Measurements from ENCODE around the gene TSPAN3.

TSPAN3 gene

DNA sequence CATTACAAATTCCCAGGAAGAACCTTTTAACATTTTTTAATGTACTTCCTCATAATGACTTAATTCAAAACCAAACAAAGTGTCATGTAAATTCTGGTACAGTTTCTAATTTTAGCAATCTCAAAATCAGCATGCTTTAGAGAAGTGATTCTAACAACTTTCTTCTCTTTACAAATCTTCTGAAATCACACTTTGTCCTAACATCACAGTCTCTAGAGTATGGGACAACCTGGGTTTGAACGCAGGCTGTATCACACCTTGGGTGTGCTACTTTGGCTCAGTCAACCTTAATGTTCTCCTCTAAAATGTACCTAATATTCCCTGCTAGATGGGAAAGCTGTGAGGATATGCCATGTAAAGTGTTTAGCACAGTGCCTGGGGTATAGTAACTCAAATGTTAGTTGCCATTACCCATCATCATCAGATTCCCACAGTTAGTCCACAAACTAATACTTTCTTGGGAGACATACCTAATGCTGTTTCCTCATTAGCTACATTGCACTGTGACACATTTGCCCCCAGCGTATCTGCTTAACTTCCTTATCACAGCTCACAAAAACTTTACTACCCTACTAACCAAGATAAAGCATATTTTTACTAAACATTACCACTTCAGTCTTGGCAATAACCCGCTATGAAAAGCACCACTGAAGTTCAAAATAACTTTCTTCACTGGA is 3.1 kb downstream of the TSPAN3 start:
- peak; percentile 26 for DNase-seq (ENCODE audit: low read depth)
- no peak overlapping the region for H3K4me3 ChIP-seq (ENCODE audit: low read depth, low read length)
- TF ChIP-seq, protein P1, sequence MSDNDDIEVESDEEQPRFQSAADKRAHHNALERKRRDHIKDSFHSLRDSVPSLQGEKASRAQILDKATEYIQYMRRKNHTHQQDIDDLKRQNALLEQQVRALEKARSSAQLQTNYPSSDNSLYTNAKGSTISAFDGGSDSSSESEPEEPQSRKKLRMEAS (IDR thresholded peaks at IDR 0.05; ENCODE audit: low read depth, low read length): no peak
- TF ChIP-seq, protein P2, sequence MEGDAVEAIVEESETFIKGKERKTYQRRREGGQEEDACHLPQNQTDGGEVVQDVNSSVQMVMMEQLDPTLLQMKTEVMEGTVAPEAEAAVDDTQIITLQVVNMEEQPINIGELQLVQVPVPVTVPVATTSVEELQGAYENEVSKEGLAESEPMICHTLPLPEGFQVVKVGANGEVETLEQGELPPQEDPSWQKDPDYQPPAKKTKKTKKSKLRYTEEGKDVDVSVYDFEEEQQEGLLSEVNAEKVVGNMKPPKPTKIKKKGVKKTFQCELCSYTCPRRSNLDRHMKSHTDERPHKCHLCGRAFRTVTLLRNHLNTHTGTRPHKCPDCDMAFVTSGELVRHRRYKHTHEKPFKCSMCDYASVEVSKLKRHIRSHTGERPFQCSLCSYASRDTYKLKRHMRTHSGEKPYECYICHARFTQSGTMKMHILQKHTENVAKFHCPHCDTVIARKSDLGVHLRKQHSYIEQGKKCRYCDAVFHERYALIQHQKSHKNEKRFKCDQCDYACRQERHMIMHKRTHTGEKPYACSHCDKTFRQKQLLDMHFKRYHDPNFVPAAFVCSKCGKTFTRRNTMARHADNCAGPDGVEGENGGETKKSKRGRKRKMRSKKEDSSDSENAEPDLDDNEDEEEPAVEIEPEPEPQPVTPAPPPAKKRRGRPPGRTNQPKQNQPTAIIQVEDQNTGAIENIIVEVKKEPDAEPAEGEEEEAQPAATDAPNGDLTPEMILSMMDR (IDR thresholded peaks at IDR 0.05; ENCODE audit: low read depth, low read length): no peak

DNA sequence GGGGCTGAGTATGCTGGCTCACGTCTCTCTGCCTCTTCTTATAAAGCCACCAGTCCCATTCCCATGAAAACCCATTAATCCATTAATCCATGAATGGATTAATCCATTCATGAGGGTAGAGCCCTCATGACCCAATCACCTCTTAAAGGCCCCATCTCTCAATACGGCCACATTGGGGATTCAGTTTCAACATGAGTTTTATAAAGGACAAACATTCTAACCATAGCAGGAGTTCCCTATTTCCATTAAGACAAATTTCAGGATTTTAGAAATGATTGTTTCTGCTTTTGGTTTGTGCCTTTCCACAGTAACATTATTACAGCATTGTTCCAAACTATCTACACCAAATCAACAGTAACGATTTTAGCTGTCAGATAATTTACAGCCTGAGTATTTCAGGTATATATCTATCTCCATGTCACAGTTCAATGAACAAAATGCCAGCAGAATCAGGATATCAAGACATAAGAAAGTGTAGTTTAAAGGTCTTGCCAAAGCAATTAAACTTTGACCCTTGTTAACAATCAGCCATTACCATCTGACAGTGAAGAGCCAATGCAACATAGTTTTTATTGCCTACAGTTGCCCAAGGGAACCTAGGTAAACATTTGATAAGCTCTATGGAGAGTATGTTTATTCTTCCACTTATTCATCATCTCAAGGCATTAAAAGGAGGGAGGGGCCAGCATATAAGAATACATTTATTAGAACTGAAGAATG is 3.8 kb downstream of the TSPAN3 start:
- no peak overlapping the region for H3K4me3 ChIP-seq (ENCODE audit: low read depth, low read length)
- no peak for DNase-seq (ENCODE audit: low read depth)
- TF ChIP-seq, protein P1 (IDR thresholded peaks at IDR 0.05; ENCODE audit: low read depth, low read length): no peak
- TF ChIP-seq POLR2A (IDR thresholded peaks at IDR 0.05; ENCODE audit: extremely low read depth, insufficient read length) (no peak), MYC (IDR thresholded peaks at IDR 0.05; ENCODE audit: low read depth, low read length) (no peak)
- TF ChIP-seq, protein P2 (IDR thresholded peaks at IDR 0.05; ENCODE audit: low read depth, low read length): no peak

DNA sequence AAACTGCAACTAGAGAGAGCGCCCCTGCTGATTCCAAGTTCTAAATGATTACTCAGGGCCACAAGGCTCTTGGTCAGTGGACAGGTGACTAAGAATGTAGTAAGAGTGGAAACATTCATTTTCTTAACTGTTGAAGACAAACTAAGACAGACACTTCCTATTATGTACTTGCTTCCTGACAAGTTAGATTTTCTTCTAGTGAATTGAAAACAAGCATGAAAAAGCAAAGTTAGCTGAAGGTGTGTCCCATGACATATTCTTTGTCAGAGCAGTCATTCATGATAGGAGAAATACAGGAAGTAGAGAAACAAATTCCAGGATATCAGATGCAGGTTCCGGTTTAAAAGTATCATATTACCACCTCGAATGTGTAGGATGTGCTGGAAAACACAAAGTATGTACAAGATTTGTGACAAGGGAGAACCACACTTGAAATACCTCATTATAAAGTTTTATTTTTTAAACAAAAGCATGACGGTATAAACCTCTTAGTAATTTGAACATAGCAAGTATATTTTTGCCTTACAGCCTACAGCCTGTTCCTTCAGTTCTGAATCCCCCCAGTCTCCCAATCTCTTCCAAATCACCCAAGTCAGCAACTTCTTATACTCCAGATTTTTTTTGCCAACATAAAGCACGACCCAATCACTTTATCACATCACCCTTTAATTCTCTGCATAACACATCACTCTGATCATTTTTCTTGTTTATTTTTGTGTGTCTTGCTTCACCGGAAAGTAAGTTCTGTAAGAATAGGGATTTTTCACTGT is 6.2 kb downstream of the TSPAN3 start:
- DNase-seq (ENCODE audit: low read depth): peak; percentile 27
- H3K4me3 ChIP-seq (ENCODE audit: low read depth, low read length): no peak overlapping the region
- TF ChIP-seq, protein P2 (IDR thresholded peaks at IDR 0.05; ENCODE audit: low read depth, low read length): no peak
- TF ChIP-seq POLR2A (IDR thresholded peaks at IDR 0.05; ENCODE audit: extremely low read depth, insufficient read length): no peak
- no peak for TF ChIP-seq MYC (IDR thresholded peaks at IDR 0.05; ENCODE audit: low read depth, low read length)
- TF ChIP-seq, protein P1 (IDR thresholded peaks at IDR 0.05; ENCODE audit: low read depth, low read length): no peak

DNA sequence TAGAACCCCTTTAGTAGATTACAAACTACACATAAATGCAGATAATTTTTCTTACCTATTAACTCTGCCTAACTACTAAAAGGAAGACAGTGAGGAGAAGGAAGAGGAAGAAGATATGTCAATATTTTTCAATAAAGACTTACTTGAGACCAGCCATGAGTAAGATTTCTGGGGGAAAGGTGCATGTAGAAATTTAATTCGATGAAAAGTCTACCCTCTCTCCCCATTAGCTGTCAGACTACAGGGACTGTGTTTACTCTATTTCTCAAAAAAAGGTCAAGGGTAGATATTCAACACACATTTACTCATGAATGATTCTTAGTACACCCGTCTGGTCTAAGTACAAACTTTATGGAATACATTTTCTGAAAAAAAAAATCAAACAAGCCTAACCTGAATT is 6.8 kb downstream of the TSPAN3 start:
- DNase-seq (ENCODE audit: low read depth): no peak
- H3K4me3 ChIP-seq (ENCODE audit: low read depth, low read length): no peak overlapping the region

DNA sequence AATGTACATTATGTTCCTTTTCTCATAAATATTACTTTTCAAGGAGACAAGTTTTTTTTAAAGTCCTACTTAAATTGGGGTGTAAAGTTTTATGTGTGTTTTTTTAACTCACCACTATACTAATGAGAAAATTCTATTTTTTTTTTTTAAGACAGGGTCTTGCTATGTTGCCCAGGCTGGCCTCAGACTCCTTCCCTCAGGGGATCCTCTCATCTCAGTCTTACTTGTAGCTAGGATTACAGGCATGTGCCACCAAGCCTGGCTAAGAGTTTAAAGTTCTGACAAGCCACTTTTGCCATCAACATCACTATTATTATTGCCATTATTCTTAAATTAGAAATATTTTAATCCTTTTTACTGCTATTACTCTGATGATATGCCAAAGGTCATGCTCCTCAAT is 7.7 kb downstream of the TSPAN3 start:
- no peak overlapping the region for H3K4me3 ChIP-seq (ENCODE audit: low read depth, low read length)
- TF ChIP-seq POLR2A (IDR thresholded peaks at IDR 0.05; ENCODE audit: extremely low read depth, insufficient read length) (no peak), MYC (IDR thresholded peaks at IDR 0.05; ENCODE audit: low read depth, low read length) (no peak)
- TF ChIP-seq, protein P1 (IDR thresholded peaks at IDR 0.05; ENCODE audit: low read depth, low read length): no peak
- TF ChIP-seq, protein P2 (IDR thresholded peaks at IDR 0.05; ENCODE audit: low read depth, low read length): no peak
- DNase-seq (ENCODE audit: low read depth): no peak

More for the DNA sequence above, 6.8 kb downstream of the TSPAN3 start:
- no peak for TF ChIP-seq POLR2A (IDR thresholded peaks at IDR 0.05; ENCODE audit: extremely low read depth, insufficient read length)
- TF ChIP-seq, protein P2 (IDR thresholded peaks at IDR 0.05; ENCODE audit: low read depth, low read length): no peak
